GM12892 (cell line): ENCODE measurements around the gene SIPA1L3.
"Not testable (repeated sequence)": the region's sequence is repeated elsewhere in the genome, so short reads cannot be mapped to it uniquely, and the experiment has no call there.

Experiments
- POLR2A ChIP-seq: IDR thresholded peaks from 2 replicates; pipeline ENCODE4 v1.6.1; 2011; ENCODE audit warnings: low read depth, low read length, control low read depth
- POLR2AphosphoS5 ChIP-seq: IDR thresholded peaks from 2 replicates; pipeline ENCODE4 v1.6.1; 2011; ENCODE audit warnings: low read depth, low read length, control low read depth
- TAF1 ChIP-seq: IDR thresholded peaks from 2 replicates; pipeline ENCODE4 v1.6.1; 2011; ENCODE audit warnings: low read depth, mild to moderate bottlenecking, control low read depth, low read length, borderline replicate concordance

DNA sequence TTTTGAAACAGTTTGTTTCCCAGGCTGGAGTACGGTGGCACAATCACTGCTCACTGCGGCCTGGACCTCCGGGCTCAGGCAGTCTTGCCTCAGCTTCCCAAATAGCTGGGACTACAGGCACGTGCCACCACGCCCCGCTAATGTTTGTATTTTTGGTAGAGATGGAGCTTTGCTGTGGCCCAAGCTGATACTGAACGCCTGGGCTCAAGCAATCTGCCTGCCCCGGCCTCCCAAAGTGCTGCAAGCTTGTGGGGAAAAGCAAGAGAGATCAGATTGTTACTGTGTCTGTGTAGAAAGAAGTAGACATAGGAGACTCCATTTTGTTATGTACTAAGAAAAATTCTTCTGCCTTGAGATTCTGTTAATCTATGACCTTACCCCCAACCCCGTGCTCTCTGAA lies 41.1 kb upstream of the SIPA1L3 start:
- TF ChIP-seq POLR2AphosphoS5, POLR2A, TAF1: not testable (repeated sequence)
